HG03442 (cell line): ENCODE results near the gene HPCAL1.
"Not testable (repeated sequence)": the region's sequence is repeated elsewhere in the genome, so short reads cannot be mapped to it uniquely, and the experiment has no call there.

Source experiments
- ATAC-seq: cut with Tn5 transposase; IDR thresholded peaks from one replicate; pipeline ENCODE4 v1.9.1; 2021; ENCODE audit warnings: mild to moderate bottlenecking, moderate library complexity; ENCODE audit not compliant: unreplicated experiment

Gene HPCAL1

GRCh38 chr2:10435820-10436204 lies 133.1 kb downstream of the HPCAL1 start:
- no peak for ATAC-seq

GRCh38 chr2:10436583-10437110 lies 133.9 kb downstream of the HPCAL1 start:
- ATAC-seq, result no peak

GRCh38 chr2:10437806-10438205 lies 135.1 kb downstream of the HPCAL1 start:
- ATAC-seq, result no peak

- ATAC-seq, result no peak
Observed at GRCh38 chr2:10438688-10439087, 136.0 kb downstream of the HPCAL1 start.

- no peak for ATAC-seq
Observed at GRCh38 chr2:10439185-10439879, 136.6 kb downstream of the HPCAL1 start.

GRCh38 chr2:10439971-10440370 lies 137.3 kb downstream of the HPCAL1 start:
- no peak for ATAC-seq

- ATAC-seq, result no peak
Observed at GRCh38 chr2:10440736-10441135, 138.0 kb downstream of the HPCAL1 start.

GRCh38 chr2:10441948-10442347 lies 139.2 kb downstream of the HPCAL1 start:
- ATAC-seq, result no peak

GRCh38 chr2:10442469-10443126 lies 139.9 kb downstream of the HPCAL1 start:
- ATAC-seq, result not testable (repeated sequence)

- ATAC-seq, result no peak
Observed at GRCh38 chr2:10444463-10444862, 141.8 kb downstream of the HPCAL1 start.

- no peak for ATAC-seq
Observed at GRCh38 chr2:10446631-10447030, 143.9 kb downstream of the HPCAL1 start.

GRCh38 chr2:10447300-10447894 lies 144.7 kb downstream of the HPCAL1 start:
- peak; percentile 15 for ATAC-seq

GRCh38 chr2:10447895-10448575 lies 145.3 kb downstream of the HPCAL1 start, which contains the start of gene ODC1:
Gene ODC1 (minus strand): TSS chr2:10448327. CDS start chr2:10445032, 3,295 bp downstream.
- ATAC-seq, result peak; percentile 57

- ATAC-seq, result peak; percentile 55
Observed at GRCh38 chr2:10448576-10449485, 146.1 kb downstream of the HPCAL1 start.

GRCh38 chr2:10449486-10449831 lies 146.8 kb downstream of the HPCAL1 start:
- no peak for ATAC-seq

- ATAC-seq, result no peak
Observed at GRCh38 chr2:10449838-10450691, 147.4 kb downstream of the HPCAL1 start.

GRCh38 chr2:10451819-10452218 lies 149.1 kb downstream of the HPCAL1 start:
- no peak for ATAC-seq

GRCh38 chr2:10452312-10452711 lies 149.6 kb downstream of the HPCAL1 start:
- ATAC-seq, result no peak
